Sigmoid colon (tissue), 7 donors: Measurements from ENCODE around the gene ACSM5. TPM values are rescaled to one million over a fixed set of nuclear protein-coding genes. Genes with fewer than 3 reads are reported as not detected.

Source experiments
- DNase-seq: peaks from one replicate; pipeline ENCODE4 v3.0.0-alpha.2; 2019
- H3K27ac ChIP-seq, 4 donors: fragments of 200-600 bp; sonication (generic); one replicate each; pipeline ENCODE4 v1.5.1; 2016 to 2019; ENCODE audit warnings: mild to moderate bottlenecking in 1 of 4
- H3K27me3 ChIP-seq, 3 donors: fragments of 200-600 bp; sonication (generic); one replicate each; pipeline ENCODE4 v1.5.1; 2019; ENCODE audit warnings: mild to moderate bottlenecking in 1 of 3
- H3K36me3 ChIP-seq, 4 donors: fragments of 200-600 bp; sonication (generic); one replicate each; pipeline ENCODE4 v1.5.1; 2016 to 2019
- H3K4me1 ChIP-seq, 4 donors: fragments of 200-600 bp; sonication (generic); one replicate each; pipeline ENCODE4 v1.5.1; 2017 to 2019
- H3K4me3 ChIP-seq, 4 donors: fragments of 200-600 bp; sonication (generic); one replicate each; pipeline ENCODE4 v1.5.1; 2017 to 2019; ENCODE audit warnings: mild to moderate bottlenecking in 2 of 4, moderate library complexity in 1 of 4
- H3K9me3 ChIP-seq, 4 donors: fragments of 200-600 bp in 3 of 4; sonication (generic) in 3 of 4; one replicate each; pipeline versions ENCODE4 v1.5.1 to v1.6.1; 2013 to 2019
- EP300 ChIP-seq, 4 donors: sonication (generic); formaldehyde crosslinking; IDR thresholded peaks; one replicate each; pipeline ENCODE4 v1.6.1; 2017; ENCODE audit warnings: antibody characterized with exemption in 4 of 4
- POLR2A ChIP-seq, 2 donors: fragments of 450-650 bp; IDR thresholded peaks; one replicate each; pipeline ENCODE4 v1.6.1; 2016; ENCODE audit warnings: antibody characterized with exemption in 2 of 2, mild to moderate bottlenecking in 2 of 2, moderate library complexity in 2 of 2
- POLR2AphosphoS5 ChIP-seq, 4 donors: sonication (generic); formaldehyde crosslinking; IDR thresholded peaks; one replicate each; pipeline ENCODE4 v1.6.1; 2017; ENCODE audit warnings: antibody characterized with exemption in 4 of 4
- whole genome bisulfite sequencing, 2 donors: extraction: QIAGEN DNeasy Blood & Tissue Kit; methylation state at CpG; one replicate each; pipeline ENCODE4 v1.1.7; 2013; 5-methylcytosine and 5-hydroxymethylcytosine counted together
- intact Hi-C: fragments of 100-400 bp; cut with DNase I; formaldehyde crosslinking; loops from one replicate; pipeline ENCODE4 v1.15.1; 2023
- polyA plus RNA-seq, 3 donors: library from polyadenylated mRNA; stranded (reverse); fragments of 200-250 nt; gene quantifications; one replicate each; pipeline ENCODE4 v1.2.3, GENCODE V29; 2013
- total RNA-seq, 4 donors: library from RNA; depleted of rRNA; stranded (reverse); fragments of >200 nt; gene quantifications; one replicate each; pipeline ENCODE4 v1.1.0, GENCODE V29; 2016
- TF ChIP-seq, protein P1 (sequence below), 4 experiments: fragments of 450-650 bp in 3 of 4; fragments of 200-600 bp in 1 of 4; IDR thresholded peaks; one replicate each; pipeline ENCODE4 v1.5.1; 2016 to 2019; ENCODE audit warnings: antibody characterized with exemption in 4 of 4, mild to moderate bottlenecking in 3 of 4, moderate library complexity in 2 of 4
- donor health status: healthy with polysubstance abuse.
- donor health status: Bipolar disorder and iron deficiency.
- donor health status: healthy.

ACSM5 gene
- total and polyA plus RNA-seq, 7 donors, result 0.69 to 11.4 (median 3.1) TPM

DNA sequence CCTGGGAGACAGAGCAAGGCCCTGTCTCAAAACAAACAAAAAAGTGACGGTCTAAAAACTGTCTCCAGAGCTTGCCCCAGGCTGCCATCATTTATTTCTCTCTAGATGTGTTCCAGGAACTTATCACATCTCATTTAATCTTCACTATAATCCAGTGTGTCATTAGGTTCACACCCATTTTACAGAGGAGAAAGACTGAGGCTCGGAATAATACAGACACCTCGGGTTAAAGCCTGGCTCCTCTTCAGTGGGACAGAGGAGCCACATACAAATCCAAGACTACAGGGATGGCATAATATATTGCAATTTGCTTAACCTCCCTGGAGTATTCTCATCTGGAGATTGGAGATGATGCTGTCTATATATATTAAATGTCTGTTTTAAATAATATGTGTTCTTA, 10.7 kb upstream of the ACSM5 start:
- no peak for DNase-seq
- Histone ChIP-seq H3K4me1 (peaks cover 0 to 10% (median 10%) of the 10 kb centered on the region in 4 donors), H3K36me3 (no peaks in the 10 kb centered on the region), H3K9me3 (no peaks in the 10 kb centered on the region), H3K4me3 (no peak overlapping the region), H3K27me3 (no peaks in the 10 kb centered on the region), H3K27ac (no peak overlapping the region)
- intact Hi-C loops, result no loop called here
- TF ChIP-seq EP300 (IDR thresholded peaks at IDR 0.05) (no peak), POLR2AphosphoS5 (IDR thresholded peaks at IDR 0.05) (no peak), POLR2A (IDR thresholded peaks at IDR 0.05) (no peak)
- TF ChIP-seq, protein P1, sequence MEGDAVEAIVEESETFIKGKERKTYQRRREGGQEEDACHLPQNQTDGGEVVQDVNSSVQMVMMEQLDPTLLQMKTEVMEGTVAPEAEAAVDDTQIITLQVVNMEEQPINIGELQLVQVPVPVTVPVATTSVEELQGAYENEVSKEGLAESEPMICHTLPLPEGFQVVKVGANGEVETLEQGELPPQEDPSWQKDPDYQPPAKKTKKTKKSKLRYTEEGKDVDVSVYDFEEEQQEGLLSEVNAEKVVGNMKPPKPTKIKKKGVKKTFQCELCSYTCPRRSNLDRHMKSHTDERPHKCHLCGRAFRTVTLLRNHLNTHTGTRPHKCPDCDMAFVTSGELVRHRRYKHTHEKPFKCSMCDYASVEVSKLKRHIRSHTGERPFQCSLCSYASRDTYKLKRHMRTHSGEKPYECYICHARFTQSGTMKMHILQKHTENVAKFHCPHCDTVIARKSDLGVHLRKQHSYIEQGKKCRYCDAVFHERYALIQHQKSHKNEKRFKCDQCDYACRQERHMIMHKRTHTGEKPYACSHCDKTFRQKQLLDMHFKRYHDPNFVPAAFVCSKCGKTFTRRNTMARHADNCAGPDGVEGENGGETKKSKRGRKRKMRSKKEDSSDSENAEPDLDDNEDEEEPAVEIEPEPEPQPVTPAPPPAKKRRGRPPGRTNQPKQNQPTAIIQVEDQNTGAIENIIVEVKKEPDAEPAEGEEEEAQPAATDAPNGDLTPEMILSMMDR (IDR thresholded peaks at IDR 0.05), result no peak
- 85 to 86% methylated on average over 3 of the region's 3 CpGs for WGBS, 2 donors

DNA sequence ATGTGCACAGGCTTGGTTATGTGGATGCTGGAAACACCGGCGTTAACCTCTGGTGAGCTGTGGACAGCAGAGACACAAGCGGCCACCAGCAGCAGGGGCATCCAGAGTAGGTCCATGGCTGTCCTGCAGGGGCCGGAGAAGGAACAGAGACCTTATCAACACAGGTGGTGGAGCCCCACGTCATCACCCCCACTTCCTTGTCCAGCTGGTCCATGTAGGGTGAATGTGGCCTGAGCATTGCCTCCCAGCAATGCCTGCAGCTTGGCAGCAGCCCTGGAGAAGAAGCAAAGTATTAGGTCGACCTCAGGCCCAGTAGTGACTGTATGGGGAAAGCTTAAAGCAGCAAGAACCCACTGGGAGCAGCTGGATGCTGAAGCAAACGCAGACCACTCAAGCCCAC, 10.1 kb upstream of the ACSM5 start:
- Histone ChIP-seq H3K36me3 (no peaks in the 10 kb centered on the region), H3K27me3 (no peaks in the 10 kb centered on the region), H3K4me3 (no peak overlapping the region), H3K27ac (no peak overlapping the region), H3K4me1 (peaks cover 0 to 5% (median 4%) of the 10 kb centered on the region in 4 donors), H3K9me3 (no peaks in the 10 kb centered on the region)
- intact Hi-C loops, result no loop called here
- WGBS, 2 donors, result 58 to 74% methylated on average over 7 of the region's 7 CpGs
- no peak for TF ChIP-seq POLR2AphosphoS5 (IDR thresholded peaks at IDR 0.05)
- no peak for TF ChIP-seq POLR2A (IDR thresholded peaks at IDR 0.05)
- TF ChIP-seq, protein P1 (IDR thresholded peaks at IDR 0.05), result no peak
- TF ChIP-seq EP300 (IDR thresholded peaks at IDR 0.05), result no peak
- DNase-seq, result no peak

DNA sequence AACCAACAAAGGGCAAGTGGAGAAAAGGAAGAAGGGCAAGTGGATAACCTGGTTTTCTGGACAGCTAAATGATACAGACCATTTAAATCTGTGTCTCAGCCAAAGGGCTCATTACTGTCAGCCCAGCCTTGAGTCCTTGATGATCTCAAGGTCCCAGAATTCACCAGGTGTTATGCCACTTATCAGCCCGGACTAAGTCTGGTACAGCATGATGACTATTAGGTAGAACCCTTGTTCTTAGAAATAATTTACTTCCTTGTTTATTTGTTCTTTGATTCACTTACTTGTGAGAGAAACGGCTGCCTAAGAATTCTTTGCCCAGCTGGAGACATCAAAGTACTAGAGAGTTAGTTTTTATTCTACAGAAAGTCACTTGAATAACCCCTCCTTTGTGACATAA, 8.3 kb upstream of the ACSM5 start:
- H3K36me3 ChIP-seq, result no peaks in the 10 kb centered on the region
- H3K4me1 ChIP-seq, result no peaks in the 10 kb centered on the region
- 8 to 40% methylated on average over 2 of the region's 2 CpGs for WGBS, 2 donors
- no peaks in the 10 kb centered on the region for H3K9me3 ChIP-seq
- intact Hi-C loops, result no loop called here
- H3K4me3 ChIP-seq, result no peak overlapping the region
- no peak for TF ChIP-seq POLR2AphosphoS5 (IDR thresholded peaks at IDR 0.05)
- no peak for TF ChIP-seq POLR2A (IDR thresholded peaks at IDR 0.05)
- TF ChIP-seq EP300 (IDR thresholded peaks at IDR 0.05), result no peak
- TF ChIP-seq, protein P1 (IDR thresholded peaks at IDR 0.05), result no peak
- DNase-seq, result no peak
- no peaks in the 10 kb centered on the region for H3K27me3 ChIP-seq
- H3K27ac ChIP-seq, result no peak overlapping the region

DNA sequence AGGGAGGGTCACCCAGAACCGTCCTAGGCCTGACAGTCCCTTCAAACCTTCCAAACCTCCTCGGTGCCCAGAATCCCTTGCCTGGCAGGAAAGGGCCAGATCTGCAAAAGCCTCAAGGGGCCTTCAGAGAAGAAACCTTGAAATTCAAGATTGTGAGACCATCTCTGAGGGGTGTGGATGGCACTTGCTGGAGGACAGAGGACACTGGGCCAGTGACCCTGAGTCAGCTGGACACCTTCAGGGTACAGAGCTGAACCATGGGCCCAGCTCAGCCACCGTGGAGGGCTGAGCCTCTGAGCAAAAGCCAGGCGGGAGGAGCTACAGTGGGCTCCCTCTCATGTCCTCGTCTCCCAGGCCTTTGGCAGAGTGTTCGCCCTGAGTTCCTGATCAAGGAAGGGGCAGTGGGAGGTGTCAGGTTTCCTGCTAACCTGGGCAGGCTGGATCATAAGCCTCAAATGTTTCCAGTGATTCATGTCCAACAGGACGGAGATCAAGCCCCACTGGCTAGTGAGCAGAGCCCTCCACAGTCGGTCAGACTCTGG, 7.8 kb upstream of the ACSM5 start:
- Histone ChIP-seq H3K36me3 (no peaks in the 10 kb centered on the region), H3K27me3 (no peaks in the 10 kb centered on the region), H3K4me3 (no peak overlapping the region), H3K4me1 (no peaks in the 10 kb centered on the region), H3K9me3 (no peaks in the 10 kb centered on the region), H3K27ac (no peak overlapping the region)
- intact Hi-C loops, result no loop called here
- no peak for TF ChIP-seq POLR2A (IDR thresholded peaks at IDR 0.05)
- TF ChIP-seq, protein P1 (IDR thresholded peaks at IDR 0.05), result no peak
- TF ChIP-seq EP300 (IDR thresholded peaks at IDR 0.05), result no peak
- no peak for TF ChIP-seq POLR2AphosphoS5 (IDR thresholded peaks at IDR 0.05)
- no peak for DNase-seq
- 69 to 70% methylated on average over 8 of the region's 8 CpGs for WGBS, 2 donors

DNA sequence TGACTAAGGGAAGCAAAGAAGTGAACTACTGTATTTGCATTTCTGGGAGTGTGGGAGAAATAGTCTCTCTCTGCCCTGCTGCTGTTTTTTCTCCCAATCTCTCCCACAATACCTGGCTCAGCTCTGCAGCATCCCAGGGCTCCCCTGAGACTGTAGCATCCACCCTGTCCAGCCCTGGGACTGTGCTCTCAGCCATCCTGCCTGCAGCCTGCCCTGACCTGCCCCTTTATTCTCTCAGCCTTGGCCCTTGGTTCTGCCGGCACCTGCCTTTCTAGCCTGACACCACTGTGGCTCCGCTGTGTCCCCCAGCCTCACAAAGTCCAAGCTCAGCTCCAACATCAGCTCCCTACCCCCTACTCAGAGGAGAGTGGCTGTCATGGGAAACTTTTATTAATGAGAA, 6.7 kb upstream of the ACSM5 start:
- Histone ChIP-seq H3K4me3 (no peak overlapping the region), H3K9me3 (no peaks in the 10 kb centered on the region), H3K27ac (no peak overlapping the region), H3K36me3 (no peaks in the 10 kb centered on the region), H3K4me1 (no peaks in the 10 kb centered on the region), H3K27me3 (no peaks in the 10 kb centered on the region)
- no peak for DNase-seq
- TF ChIP-seq, protein P1 (IDR thresholded peaks at IDR 0.05), result no peak
- TF ChIP-seq POLR2AphosphoS5 (IDR thresholded peaks at IDR 0.05) (no peak), POLR2A (IDR thresholded peaks at IDR 0.05) (no peak), EP300 (IDR thresholded peaks at IDR 0.05) (no peak)
- intact Hi-C loops, result no loop called here
- whole genome bisulfite sequencing, 2 donors, result 92 to 98% methylated on average over 2 of the region's 2 CpGs
